Measurements from ENCODE around the gene CUEDC1. TPM values are rescaled to one million over a fixed set of nuclear protein-coding genes. Genes with fewer than 3 reads are reported as not detected.

Gene CUEDC1
- total and polyA plus RNA-seq, 2 of the 13 experiments (the other 11 are each of a cell fraction or from before 2014, with no cell fraction given) = 7.4 to 12.9 TPM

DNA sequence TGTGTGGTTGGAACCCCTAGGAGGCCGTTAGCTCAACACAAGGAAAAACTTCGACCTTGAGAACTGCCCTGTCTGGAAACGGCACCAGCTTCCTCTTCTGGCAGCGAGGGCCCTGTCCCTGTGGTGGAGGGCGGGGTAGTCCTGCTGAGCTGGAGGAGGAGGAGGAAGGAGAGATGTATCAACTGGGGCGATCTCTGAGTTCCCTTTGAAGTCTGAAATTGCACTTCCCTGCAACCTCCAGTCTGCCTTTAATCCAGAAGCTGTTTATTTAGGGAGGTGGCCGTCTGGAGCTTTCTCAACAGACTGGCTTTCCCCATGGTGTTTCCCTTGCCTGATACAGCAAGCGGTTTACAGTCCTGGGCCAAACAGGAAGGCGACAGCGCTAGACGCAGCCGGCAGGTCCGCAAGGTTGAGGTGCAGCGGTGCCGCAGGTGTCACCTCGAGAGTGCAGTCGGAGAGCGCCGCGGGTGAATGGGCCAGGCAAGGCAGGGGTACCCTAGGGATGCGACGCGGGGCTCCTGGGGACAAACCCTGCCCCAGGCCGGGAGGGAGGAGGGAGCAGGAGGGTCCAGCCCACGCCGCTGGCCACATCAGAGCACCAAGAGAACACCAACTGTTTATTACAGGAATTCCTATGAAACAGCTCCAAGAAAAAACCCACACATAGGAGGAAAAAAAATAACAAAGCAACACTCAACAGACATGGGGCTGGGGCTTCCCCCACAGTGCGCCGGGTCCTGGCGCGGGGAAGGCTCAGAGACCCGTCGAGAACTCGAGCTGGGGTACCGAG, 94.0 kb downstream of the CUEDC1 start:
- Histone ChIP-seq H3K4me1 (ENCODE audit: insufficient read depth, low read length) (peaks cover 68% of the 10 kb centered on the region), H2AFZ (ENCODE audit: low read length) (no peak overlapping the region), H3K4me3 (replicated peaks in 1 of 3; ENCODE audit: insufficient read depth in 1 of 3, low read depth in 2 of 3, low read length in 3 of 3) (peak overlapping the region; percentile 71 to 90 (median 81)), H3K4me2 (ENCODE audit: low read depth, low read length) (peak overlapping the region; percentile 88), H3K27me3 (ENCODE audit: control insufficient read depth in 1 of 2, insufficient read depth in 2 of 2, low read length in 2 of 2) (no peaks in the 10 kb centered on the region; a peak in 1 of 5 replicates), H3K27ac (ENCODE audit: extremely low read length, insufficient read depth, low read length) (peak overlapping the region; percentile 77), H3K36me3 (replicated peaks in 1 of 2; ENCODE audit: control insufficient read depth in 1 of 2, insufficient read depth in 2 of 2, low read length in 2 of 2) (no peaks in the 10 kb centered on the region), H3K9ac (ENCODE audit: insufficient read depth, low read depth, low read length) (peak overlapping the region; percentile 77), H4K20me1 (ENCODE audit: insufficient read depth, low read length) (no peaks in the 10 kb centered on the region), H3K9me3 (ENCODE audit: low read length) (no peaks in the 10 kb centered on the region), H3K79me2 (ENCODE audit: insufficient read depth, low read length) (peaks cover 14% of the 10 kb centered on the region)
- DNase-seq (ENCODE audit: low spot score) (peak; percentile 94), FAIRE-seq (peak; percentile 95), ATAC-seq (peak; percentile 56)
- intact Hi-C loops (cut with micrococcal nuclease; ENCODE audit: unreplicated experiment) = loop anchor here (1.0 kb wide), 1 partner anchor 42 kb away; no protein-coding TSS in a partner anchor
- ChIA-PET POLR2A (interaction anchor here (0.6 to 9.4 kb wide), 21 partner anchors 9 to 776 kb away, joined by 3 to 177 read pairs (median 5); partner anchors contain the start of genes AKAP1, CUEDC1, DYNLL2 and MRPS23), CTCF (ENCODE audit: low intra/inter-chr PET ratio, low total read pairs) (no interaction called here)
- in situ Hi-C loops (cut with HindIII; ENCODE audit: extremely low pct_ligation_motif_present, low pct_unique_long_range_greater_than_20kb) = loop anchor here (5.0 kb wide), 1 partner anchor 136 kb away; no protein-coding TSS in a partner anchor
- no TSS peak for BruUV-seq (replicated peaks)
- WGBS (ENCODE audit: low lambda C conversion rate) = 1% methylated on average over 32 of the region's 34 CpGs
- no peak for TF ChIP-seq SP1 (IDR thresholded peaks at IDR 0.05)
- TF ChIP-seq SP1 (CRISPR knock-in tag; IDR thresholded peaks at IDR 0.05) = peak; percentile 32; the same call in 1 of the 2 replicates
- TF ChIP-seq ATF7-NPFF (CRISPR knock-in tag; IDR thresholded peaks at IDR 0.05; ENCODE audit: low read depth) = 0 out of 2 replicates have a peak, but pooled peaks have one; percentile 36
- TF ChIP-seq NCOA2 (CRISPR knock-in tag; IDR thresholded peaks at IDR 0.05) = peak; percentile 75
- TF ChIP-seq ZNF768 (CRISPR knock-in tag; IDR thresholded peaks at IDR 0.05) = peak; percentile 73; the same call in 1 of the 2 replicates
- TF ChIP-seq MEIS1 (CRISPR knock-in tag; IDR thresholded peaks at IDR 0.05; ENCODE audit: borderline replicate concordance) = no peak
- TF ChIP-seq ZNF724P (CRISPR knock-in tag; IDR thresholded peaks at IDR 0.05; ENCODE audit: borderline replicate concordance) = 0 out of 2 replicates have a peak, but pooled peaks have one; percentile 66
- peak; percentile 68 for TF ChIP-seq ZNF335 (CRISPR knock-in tag; IDR thresholded peaks at IDR 0.05)
- TF ChIP-seq THAP7 (CRISPR knock-in tag; IDR thresholded peaks at IDR 0.05) = 0 out of 2 replicates have a peak, but pooled peaks have one; percentile 10
- TF ChIP-seq U2AF1 (optimal IDR thresholded peaks at IDR 0.05; ENCODE audit: low read depth, low read length) = peak; percentile 11
- TF ChIP-seq XBP1 (CRISPR knock-in tag; IDR thresholded peaks at IDR 0.05) = no peak
- peak; percentile 31; the same call in 1 of the 2 replicates for TF ChIP-seq ETV6 (CRISPR knock-in tag; conservative IDR thresholded peaks at IDR 0.05)
- peak; percentile 54; the same call in 1 of the 2 replicates for TF ChIP-seq CCDC6 (CRISPR knock-in tag; IDR thresholded peaks at IDR 0.05)
- no peak; the same call in none of the 2 replicates for TF ChIP-seq TGIF2 (CRISPR knock-in tag; IDR thresholded peaks at IDR 0.05)
- no peak for TF ChIP-seq NR2F6 (IDR thresholded peaks at IDR 0.05)
- peak; percentile 50; the same call in 1 of the 2 replicates for TF ChIP-seq NR2F6 (CRISPR knock-in tag; IDR thresholded peaks at IDR 0.05)
- peak; percentile 94 for TF ChIP-seq TCF7 (IDR thresholded peaks at IDR 0.05; ENCODE audit: low read depth)
- TF ChIP-seq ZFP41 (CRISPR knock-in tag; IDR thresholded peaks at IDR 0.05; ENCODE audit: borderline replicate concordance) = no peak
- no peak for TF ChIP-seq CERS6 (CRISPR knock-in tag; IDR thresholded peaks at IDR 0.05)
- TF ChIP-seq NRL (CRISPR knock-in tag; IDR thresholded peaks at IDR 0.05; ENCODE audit: borderline replicate concordance) = no peak; the same call in 1 of the 2 replicates
- TF ChIP-seq EP300 (IDR thresholded peaks at IDR 0.05; ENCODE audit: low read depth in 2 of 2, low read length in 2 of 2) = peak in 1 of 2 experiments; percentile 90; a peak in 2 of 4 replicates
- peak; percentile 84; the same call in 1 of the 2 replicates for TF ChIP-seq EP300 (CRISPR knock-in tag; IDR thresholded peaks at IDR 0.05; ENCODE audit: borderline replicate concordance)
- peak; percentile 41; the same call in 1 of the 2 replicates for TF ChIP-seq ARID2 (CRISPR knock-in tag; IDR thresholded peaks at IDR 0.05; ENCODE audit: borderline replicate concordance)

Data from HepG2 (cell line).